H9 (cell line): ENCODE results near the gene INSYN2B. TPM values are rescaled to one million over a fixed set of nuclear protein-coding genes. Genes with fewer than 3 reads are reported as not detected.

Source experiments
- DNase-seq: peaks from one replicate; pipeline ENCODE4 v3.0.0-alpha.2; 2017
- H2AFZ ChIP-seq: one replicate; pipeline ENCODE4 v1.6.1; 2013; ENCODE audit warnings: mild to moderate bottlenecking, low read length, control low read depth, moderate library complexity
- H2AK5ac ChIP-seq: 2 replicates; pipeline ENCODE4 v1.6.1; 2013; ENCODE audit warnings: low read length, control low read depth, mixed read lengths; ENCODE audit not compliant: insufficient read length
- H2BK120ac ChIP-seq: one replicate; pipeline ENCODE4 v1.6.1; 2013; ENCODE audit warnings: low read depth, mild to moderate bottlenecking, low read length, control low read depth, inconsistent platforms; ENCODE audit not compliant: poor library complexity, severe bottlenecking
- H2BK12ac ChIP-seq: 2 replicates; pipeline ENCODE4 v1.6.1; 2013; ENCODE audit warnings: low read length, control low read depth, mixed read lengths, low read depth; ENCODE audit not compliant: insufficient read length
- H2BK15ac ChIP-seq: 2 replicates; pipeline ENCODE4 v1.6.1; 2013; ENCODE audit warnings: low read depth, low read length, control low read depth
- H2BK20ac ChIP-seq: one replicate; pipeline ENCODE4 v1.6.1; 2013; ENCODE audit warnings: low read depth, mild to moderate bottlenecking, low read length, control low read depth, inconsistent platforms; ENCODE audit not compliant: poor library complexity, severe bottlenecking
- H2BK5ac ChIP-seq: 2 replicates; pipeline ENCODE4 v1.6.1; 2013; ENCODE audit warnings: low read length, control low read depth, mixed read lengths; ENCODE audit not compliant: insufficient read length
- H3K14ac ChIP-seq: 2 replicates; pipeline ENCODE4 v1.6.1; 2013; ENCODE audit warnings: low read length, control low read depth; ENCODE audit not compliant: insufficient read depth
- H3K18ac ChIP-seq: 2 replicates; pipeline ENCODE4 v1.6.1; 2013; ENCODE audit warnings: low read depth, mild to moderate bottlenecking, mixed read lengths, low read length, control low read depth; ENCODE audit not compliant: insufficient read length
- H3K23ac ChIP-seq: 2 replicates; pipeline ENCODE4 v1.6.1; 2013; ENCODE audit warnings: low read length, control low read depth, mixed read lengths, low read depth; ENCODE audit not compliant: insufficient read length
- H3K23me2 ChIP-seq: 2 replicates; pipeline ENCODE4 v1.6.1; 2013; ENCODE audit warnings: low read depth, mild to moderate bottlenecking, mixed read lengths, low read length, control low read depth; ENCODE audit not compliant: insufficient read length, poor library complexity, severe bottlenecking
- H3K27ac ChIP-seq: 2 replicates; pipeline ENCODE4 v1.5.1; 2013; ENCODE audit warnings: low read length, control low read depth, mixed read lengths, low read depth; ENCODE audit not compliant: insufficient read length
- H3K27me3 ChIP-seq: 2 replicates; pipeline ENCODE4 v1.6.1; 2013; ENCODE audit warnings: low read length, control low read depth, inconsistent platforms; ENCODE audit not compliant: insufficient read depth
- H3K4ac ChIP-seq: 2 replicates; pipeline ENCODE4 v1.6.1; 2013; ENCODE audit warnings: low read depth, mild to moderate bottlenecking, control low read depth, inconsistent platforms, low read length, moderate library complexity
- H3K4me1 ChIP-seq: 2 replicates; pipeline ENCODE4 v1.6.1; 2013; ENCODE audit warnings: low read length, control low read depth, inconsistent platforms; ENCODE audit not compliant: insufficient read depth
- H3K4me2 ChIP-seq: 2 replicates; pipeline ENCODE4 v1.6.1; 2013; ENCODE audit warnings: low read length, control low read depth, mixed read lengths; ENCODE audit not compliant: insufficient read length, insufficient read depth
- H3K56ac ChIP-seq: 2 replicates; pipeline ENCODE4 v1.6.1; 2013; ENCODE audit warnings: low read depth, mild to moderate bottlenecking, mixed read lengths, low read length, control low read depth; ENCODE audit not compliant: insufficient read length
- H3K79me1 ChIP-seq: 2 replicates; pipeline ENCODE4 v1.6.1; 2013; ENCODE audit warnings: low read depth, mild to moderate bottlenecking, moderate library complexity, low read length, control low read depth, inconsistent platforms; ENCODE audit not compliant: insufficient read depth, poor library complexity, severe bottlenecking
- H3K79me2 ChIP-seq: 2 replicates; pipeline ENCODE4 v1.6.1; 2013; ENCODE audit warnings: low read length, control low read depth, inconsistent platforms; ENCODE audit not compliant: insufficient read depth
- H3K9ac ChIP-seq: 2 replicates; pipeline ENCODE4 v1.6.1; 2013; ENCODE audit warnings: low read length, control low read depth, mixed read lengths; ENCODE audit not compliant: insufficient read length; ENCODE audit errors: extremely low read depth
- H3K9me3 ChIP-seq: one replicate; pipeline ENCODE4 v1.6.1; 2013; ENCODE audit warnings: low read depth, low read length, inconsistent platforms; ENCODE audit not compliant: control insufficient read depth
- H3T11ph ChIP-seq: one replicate; pipeline ENCODE4 v1.6.1; 2013; ENCODE audit warnings: mild to moderate bottlenecking, low read length, control low read depth, inconsistent platforms
- H4K20me1 ChIP-seq: one replicate; pipeline ENCODE4 v1.6.1; 2013; ENCODE audit not compliant: control insufficient read depth, insufficient read length, insufficient read depth
- H4K5ac ChIP-seq: 2 replicates; pipeline ENCODE4 v1.6.1; 2013; ENCODE audit warnings: low read depth, mild to moderate bottlenecking, mixed read lengths, low read length, control low read depth; ENCODE audit not compliant: insufficient read length
- H4K8ac ChIP-seq: replicated peaks from 2 replicates; pipeline ENCODE4 v1.6.1; 2013; ENCODE audit warnings: low read length, control low read depth, mixed read lengths, low read depth; ENCODE audit not compliant: insufficient read length
- H4K91ac ChIP-seq: 2 replicates; pipeline ENCODE4 v1.6.1; 2013; ENCODE audit warnings: low read depth, mild to moderate bottlenecking, moderate library complexity, mixed read lengths, low read length, control low read depth; ENCODE audit not compliant: insufficient read length
- H3K27ac Mint-ChIP-seq, 3 experiments: 2 replicates in 2 of 3; 3 replicates in 1 of 3; pipeline ENCODE4 v1.8.0; 2020 to 2021; ENCODE audit warnings: mixed read lengths in 3 of 3, mild to moderate bottlenecking in 1 of 3, moderate library complexity in 1 of 3
- H3K27me3 Mint-ChIP-seq: 2 replicates; pipeline ENCODE4 v1.8.0; 2021; ENCODE audit warnings: low read depth, mild to moderate bottlenecking, moderate library complexity, mixed read lengths
- H3K36me3 Mint-ChIP-seq, 3 experiments: 2 replicates in 2 of 3; 3 replicates in 1 of 3; pipeline ENCODE4 v1.8.0; 2020 to 2021; ENCODE audit warnings: low read depth in 3 of 3, mixed read lengths in 3 of 3; ENCODE audit not compliant: insufficient read depth in 1 of 3
- H3K4me1 Mint-ChIP-seq, 2 experiments: 2 replicates each; pipeline ENCODE4 v1.8.0; 2020; ENCODE audit warnings: mixed read lengths in 2 of 2
- H3K4me3 Mint-ChIP-seq, 2 experiments: 2 replicates in 1 of 2; 3 replicates in 1 of 2; pipeline ENCODE4 v1.8.0; 2020 to 2021; ENCODE audit warnings: mild to moderate bottlenecking in 2 of 2, mixed read lengths in 2 of 2, moderate library complexity in 1 of 2
- H3K9me3 Mint-ChIP-seq, 2 experiments: 2 replicates in 1 of 2; 3 replicates in 1 of 2; pipeline ENCODE4 v1.8.0; 2020; ENCODE audit warnings: mild to moderate bottlenecking in 2 of 2, mixed read lengths in 2 of 2, moderate library complexity in 1 of 2
- CTCF ChIP-seq: fragments of 200-600 bp; sonication (generic); conservative IDR thresholded peaks from 3 replicates; pipeline ENCODE4 v1.8.0; 2021; ENCODE audit warnings: antibody characterized with exemption, mild to moderate bottlenecking
- WGBS: extraction: QIAGEN DNeasy Blood & Tissue Kit; methylation state at CpG from one replicate; pipeline ENCODE4 v1.1.7; 2013; ENCODE audit warnings: missing lambda C conversion rate, low lambda C conversion rate, mixed read lengths; ENCODE audit not compliant: insufficient read length; ENCODE audit errors: extremely low coverage; 5-methylcytosine and 5-hydroxymethylcytosine counted together
- total RNA-seq: library from RNA; stranded (reverse); gene quantifications from 2 replicates; pipeline ENCODE4 v1.2.1, GENCODE V29; 2021

INSYN2B gene
- total RNA-seq, 1 experiment from 2014 or later: not detected

GRCh38 chr5:169935762-169936161 lies 44.5 kb downstream of the INSYN2B start:
- Histone ChIP-seq H3K23ac (no peak overlapping the region), H2BK5ac (no peak overlapping the region), H3K79me2 (no peaks in the 10 kb centered on the region), H4K91ac (no peak overlapping the region), H3K14ac (no peak overlapping the region), H3K27ac (no peak overlapping the region), H3K56ac (no peak overlapping the region), H3K27me3 (no peaks in the 10 kb centered on the region), H2AK5ac (no peak overlapping the region), H3K18ac (no peak overlapping the region), H2BK15ac (no peak overlapping the region), H4K5ac (no peak overlapping the region), H3K4me2 (no peak overlapping the region), H3K79me1 (no peaks in the 10 kb centered on the region), H3K4me1 (no peaks in the 10 kb centered on the region), H3K9me3 (no peaks in the 10 kb centered on the region), H2BK20ac (no peak overlapping the region), H4K8ac (no peak overlapping the region), H2AFZ (no peak overlapping the region), H3K4ac (no peak overlapping the region), H4K20me1 (no peaks in the 10 kb centered on the region), H2BK12ac (no peak overlapping the region), H3K9ac (no peak overlapping the region), H2BK120ac (no peak overlapping the region), H3K23me2 (no peaks in the 10 kb centered on the region), H3T11ph (no peak overlapping the region)
- no peak overlapping the region for H3K4me3 Mint-ChIP-seq
- no CpG with 5 or more reads among the region's 5 CpGs for WGBS
- H3K27ac Mint-ChIP-seq: no peak overlapping the region
- H3K27me3 Mint-ChIP-seq: no peaks in the 10 kb centered on the region; the same call in 1 of the 2 replicates
- no peak for DNase-seq
- H3K9me3 Mint-ChIP-seq: no peaks in the 10 kb centered on the region
- TF ChIP-seq CTCF: no peak
- H3K4me1 Mint-ChIP-seq: peaks cover under 1 to 2% of the 10 kb centered on the region in 2 experiments; a peak in 3 of 4 replicates
- no peaks in the 10 kb centered on the region for H3K36me3 Mint-ChIP-seq
